ENCODE data around the gene ZNF335. TPM values are rescaled to one million over a fixed set of nuclear protein-coding genes. Genes with fewer than 3 reads are reported as not detected.
"Not testable (repeated sequence)": the region's sequence is repeated elsewhere in the genome, so short reads cannot be mapped to it uniquely, and the experiment has no call there.

ZNF335 gene
- total RNA-seq, 1 donor from 2014 or later: 14.4 TPM

GRCh38 chr20:46002008-46002407, 30.0 kb upstream of the ZNF335 start:
- DNase-seq: no peak

- no peak for DNase-seq
These were observed 29.5 kb upstream of the ZNF335 start for GRCh38 chr20:46001498-46001897.

DNA sequence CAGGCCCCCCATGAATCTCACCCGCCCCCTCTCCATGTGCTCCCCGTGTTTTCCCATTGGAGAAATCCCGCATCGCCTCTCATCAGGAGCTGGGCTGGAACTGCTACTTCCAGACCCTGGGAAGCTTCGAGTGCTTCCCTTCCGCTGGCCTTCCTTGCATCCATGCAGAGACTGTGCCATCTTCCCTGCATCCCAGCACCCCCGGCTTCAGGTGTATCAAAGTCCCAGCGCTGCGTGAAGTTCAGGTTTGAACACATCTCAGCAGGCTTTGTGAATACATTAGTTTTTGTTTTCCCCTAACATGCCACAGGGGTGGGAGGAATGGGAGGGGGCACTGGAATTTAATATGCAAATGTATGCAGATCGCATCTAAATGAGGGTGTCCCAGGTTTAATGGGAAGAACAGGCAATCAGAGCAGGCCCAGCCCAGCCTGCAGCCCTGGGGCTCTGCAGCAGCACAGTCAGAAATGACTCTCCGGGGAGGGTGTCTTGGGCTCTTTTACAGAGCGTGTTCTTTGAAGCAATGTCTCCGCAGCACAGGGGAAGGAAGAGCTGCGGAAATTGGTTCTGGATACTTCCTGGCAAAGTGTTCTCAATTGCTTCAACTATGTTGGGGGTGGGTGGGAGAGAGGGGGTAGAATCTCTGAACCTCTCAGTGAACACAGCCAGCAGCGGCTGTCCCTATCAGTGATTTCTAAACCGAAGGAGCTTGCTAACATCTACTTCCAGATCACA, 28.4 kb upstream of the ZNF335 start:
- peak; percentile 12 for DNase-seq

- DNase-seq: no peak
These were observed 27.7 kb upstream of the ZNF335 start for GRCh38 chr20:45999557-46000261.

GRCh38 chr20:45998761-45999160, 26.8 kb upstream of the ZNF335 start:
- DNase-seq: no peak

- no peak for DNase-seq
These were observed 26.3 kb upstream of the ZNF335 start for GRCh38 chr20:45998337-45998736.

GRCh38 chr20:45997187-45997586, 25.2 kb upstream of the ZNF335 start:
- DNase-seq: no peak

DNA sequence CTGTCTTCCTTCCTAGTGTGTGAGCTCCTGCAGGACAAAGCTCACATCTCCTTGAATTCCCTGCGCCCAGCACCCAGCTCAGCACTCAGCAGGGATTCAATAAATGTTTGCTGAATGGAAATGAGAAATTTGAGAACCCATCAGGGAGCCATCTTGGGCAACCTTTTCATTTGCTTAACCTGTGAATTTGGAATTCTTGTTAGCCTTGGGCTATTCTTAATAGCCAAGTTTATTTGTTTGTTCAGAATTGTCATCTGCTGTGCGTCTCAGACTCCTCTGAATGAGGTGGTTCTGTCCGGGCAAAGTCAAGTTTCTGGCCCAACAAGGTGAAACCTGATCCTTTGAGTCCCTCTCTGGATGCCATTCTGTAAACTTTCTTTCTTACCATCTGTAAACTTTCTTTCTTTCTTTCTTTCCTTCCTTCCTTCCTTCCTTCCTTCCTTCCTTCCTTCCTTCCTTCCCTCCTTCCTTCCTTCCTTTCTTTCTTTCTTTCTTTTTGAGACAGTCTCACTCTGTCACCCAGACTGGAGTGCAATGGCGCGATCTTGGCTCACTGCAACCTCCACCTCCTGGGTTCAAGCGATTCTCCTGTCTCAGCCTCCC, 23.6 kb upstream of the ZNF335 start:
- DNase-seq: not testable (repeated sequence)

- no peak for DNase-seq
These were observed 22.9 kb upstream of the ZNF335 start for GRCh38 chr20:45994761-45995493.

GRCh38 chr20:45993197-45993951, 21.4 kb upstream of the ZNF335 start:
- DNase-seq: no peak

DNA sequence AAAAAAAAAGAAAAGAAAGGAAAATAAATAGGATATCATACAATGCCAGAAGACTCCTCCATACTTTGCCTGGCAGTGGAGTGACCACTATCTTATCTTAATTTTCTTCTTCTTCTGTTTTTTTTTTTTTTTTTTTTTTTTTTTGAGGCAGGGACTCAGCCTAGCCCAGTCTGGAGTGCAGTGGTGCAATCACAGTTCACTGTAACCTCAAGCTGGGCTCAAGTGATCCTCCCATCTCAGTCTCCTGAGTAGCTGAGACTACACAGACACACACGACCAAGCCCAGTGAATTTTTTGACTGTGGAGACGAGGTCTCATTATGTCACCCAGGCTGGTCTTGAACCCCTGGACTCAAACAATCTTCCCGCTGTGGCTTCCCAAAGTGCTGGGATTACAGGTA, 19.6 kb upstream of the ZNF335 start:
- DNase-seq: no peak

DNA sequence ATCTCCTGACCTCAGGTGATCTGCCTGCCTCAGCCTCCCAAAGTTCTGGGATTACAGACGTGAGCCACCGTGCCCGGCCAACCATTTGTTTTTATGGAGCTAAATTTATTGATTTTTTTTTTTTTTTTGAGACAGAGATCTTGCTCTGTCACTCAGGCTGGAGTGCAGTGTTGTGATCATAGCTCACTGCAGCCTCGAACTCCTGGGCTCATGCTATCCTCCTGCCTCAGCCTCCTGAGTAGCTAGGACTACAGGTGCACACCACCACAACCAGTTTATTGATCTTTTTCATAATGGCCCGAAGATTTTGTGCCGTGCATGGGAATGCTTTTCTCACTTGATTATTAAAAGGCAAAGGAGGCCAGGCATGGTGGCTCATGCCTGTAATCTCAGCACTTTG, 16.8 kb upstream of the ZNF335 start:
- DNase-seq: not testable (repeated sequence)

- peak; percentile 62 for DNase-seq
These were observed 15.2 kb upstream of the ZNF335 start for GRCh38 chr20:45987108-45987780.

DNA sequence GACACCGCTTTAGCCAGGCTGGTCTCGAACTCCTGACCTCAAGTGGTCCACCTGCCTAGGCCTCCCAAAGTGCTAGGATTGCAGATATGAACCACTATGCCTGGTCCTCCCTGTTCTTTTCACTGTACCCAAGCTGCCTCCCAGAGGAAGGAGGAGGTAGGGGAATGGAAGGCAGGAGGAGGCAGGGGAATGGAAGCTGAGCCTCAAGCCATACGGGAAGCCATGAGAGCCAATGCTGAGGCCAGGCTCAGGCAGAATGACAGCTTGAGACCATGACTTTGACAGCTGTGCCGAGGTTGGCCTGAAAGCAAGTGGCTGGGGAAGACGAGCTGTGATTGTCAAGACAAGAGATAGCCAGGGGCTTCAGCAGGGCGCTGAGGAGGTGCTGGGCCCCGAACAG, 13.6 kb upstream of the ZNF335 start:
- DNase-seq: no peak

DNA sequence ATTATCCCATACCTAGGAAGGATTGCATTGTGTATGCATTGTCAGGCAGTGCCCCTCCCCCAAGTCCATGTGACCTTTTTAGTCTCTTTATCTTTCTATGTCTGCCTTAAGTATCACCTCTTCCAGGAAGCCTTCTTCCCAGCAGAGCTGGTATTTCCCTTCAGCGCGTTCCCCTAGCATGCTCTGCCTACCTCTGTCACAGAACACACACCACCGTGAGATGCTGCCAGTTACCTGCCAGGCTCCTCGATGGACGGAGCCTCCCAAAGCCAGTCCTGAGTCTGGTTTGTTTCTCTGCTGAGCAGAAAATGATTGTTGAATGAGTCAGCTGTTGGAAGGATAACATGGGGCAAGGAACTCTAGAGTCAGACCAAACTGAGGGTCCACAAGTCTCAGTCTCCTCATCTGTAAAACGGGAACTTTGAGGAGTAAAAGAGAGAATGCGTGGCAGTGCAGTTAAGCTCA, 11.3 kb upstream of the ZNF335 start:
- DNase-seq: no peak

DNA sequence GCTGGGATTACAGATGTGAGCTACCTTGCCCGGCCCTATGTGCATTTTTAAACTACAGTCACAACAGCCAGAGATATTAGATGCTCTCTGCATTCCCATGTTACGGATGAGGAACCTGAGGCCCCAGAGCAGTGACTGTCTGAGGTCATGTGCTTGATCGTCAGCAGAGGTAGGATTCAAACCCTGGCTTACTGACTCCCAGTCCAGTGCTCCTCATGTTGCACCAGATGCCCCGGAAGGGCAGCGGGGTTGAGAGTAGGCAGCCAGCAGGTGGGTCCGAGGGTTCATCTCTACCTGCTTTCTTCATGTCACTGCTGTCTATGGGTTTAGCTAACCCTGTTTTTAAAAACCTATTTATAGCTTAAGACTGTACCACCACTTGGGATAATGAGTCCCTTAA, 9.3 kb upstream of the ZNF335 start:
- DNase-seq: no peak

DNA sequence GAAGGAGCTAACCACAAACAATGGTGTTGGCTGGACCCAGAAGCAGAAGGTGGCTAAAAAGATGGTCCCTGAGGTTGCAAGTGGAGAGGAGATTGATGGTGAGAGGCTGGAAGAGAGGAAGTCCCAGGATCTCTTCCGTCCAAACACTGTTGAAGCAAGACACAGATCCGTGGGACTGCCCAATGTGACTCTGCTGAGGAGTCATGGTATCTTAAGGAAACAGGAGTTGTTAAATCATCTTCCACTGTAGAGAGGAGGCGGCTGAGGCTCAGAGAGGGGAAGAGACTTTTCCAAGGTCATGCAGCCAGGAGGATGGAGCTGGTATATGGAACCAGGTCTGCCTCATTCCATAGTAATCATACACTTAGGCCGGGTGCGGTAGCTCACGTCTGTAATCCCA, 4.1 kb upstream of the ZNF335 start:
- DNase-seq: no peak

GRCh38 chr20:45975686-45976085, 3.7 kb upstream of the ZNF335 start:
- DNase-seq: no peak

GRCh38 chr20:45974896-45975565, 3.0 kb upstream of the ZNF335 start:
- no peak for DNase-seq

DNA sequence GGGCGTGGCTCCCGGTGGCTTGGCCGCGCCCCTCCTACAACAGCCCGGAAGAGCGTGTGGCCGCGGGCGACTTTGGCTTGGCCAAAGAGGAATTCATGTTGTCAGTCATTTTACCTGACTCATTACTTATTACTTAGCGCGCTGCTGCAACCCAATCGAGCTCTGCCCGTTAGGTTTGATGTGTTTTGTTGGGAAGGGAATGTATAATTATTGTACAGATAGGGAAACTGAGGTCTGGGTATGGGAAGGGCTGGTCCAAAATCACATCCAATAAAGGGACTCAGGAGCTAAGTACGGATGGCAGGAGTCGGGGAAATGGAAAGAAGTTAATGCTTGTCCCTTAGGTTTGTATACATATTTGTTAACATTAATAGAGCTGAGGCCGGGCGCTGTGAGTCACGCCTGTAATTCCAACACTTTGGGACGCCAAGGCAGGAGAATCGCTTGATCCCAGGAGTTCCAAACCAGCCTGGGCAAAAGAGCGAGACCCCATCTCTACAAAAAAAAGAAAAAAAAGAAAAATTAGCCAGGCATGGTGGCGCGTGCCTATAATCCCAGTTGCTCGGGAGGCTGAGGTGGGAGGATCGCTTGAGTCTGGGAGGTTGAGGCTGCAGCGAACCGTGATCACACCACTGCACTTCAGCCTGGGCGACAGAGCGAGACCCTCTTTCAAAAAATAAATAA, 639 bp upstream of the ZNF335 start:
- no peak for DNase-seq

DNA sequence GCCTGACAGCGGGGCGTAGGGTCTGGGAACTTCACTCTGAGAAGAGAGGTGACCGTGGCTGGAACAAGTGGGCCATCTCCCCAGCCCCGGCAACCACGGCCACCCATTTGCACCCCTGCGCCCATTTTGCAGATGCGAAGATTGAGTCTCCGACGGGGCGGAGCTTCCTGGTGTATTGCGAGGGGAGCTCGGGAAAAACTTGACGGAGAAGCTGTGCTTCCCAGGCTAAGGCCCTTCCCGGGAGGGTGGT, 653 bp downstream of the ZNF335 start:
- DNase-seq: no peak

All from tongue (tissue), 2 donors.